Measurements from ENCODE around the gene DEAF1.

Gene DEAF1

DNA sequence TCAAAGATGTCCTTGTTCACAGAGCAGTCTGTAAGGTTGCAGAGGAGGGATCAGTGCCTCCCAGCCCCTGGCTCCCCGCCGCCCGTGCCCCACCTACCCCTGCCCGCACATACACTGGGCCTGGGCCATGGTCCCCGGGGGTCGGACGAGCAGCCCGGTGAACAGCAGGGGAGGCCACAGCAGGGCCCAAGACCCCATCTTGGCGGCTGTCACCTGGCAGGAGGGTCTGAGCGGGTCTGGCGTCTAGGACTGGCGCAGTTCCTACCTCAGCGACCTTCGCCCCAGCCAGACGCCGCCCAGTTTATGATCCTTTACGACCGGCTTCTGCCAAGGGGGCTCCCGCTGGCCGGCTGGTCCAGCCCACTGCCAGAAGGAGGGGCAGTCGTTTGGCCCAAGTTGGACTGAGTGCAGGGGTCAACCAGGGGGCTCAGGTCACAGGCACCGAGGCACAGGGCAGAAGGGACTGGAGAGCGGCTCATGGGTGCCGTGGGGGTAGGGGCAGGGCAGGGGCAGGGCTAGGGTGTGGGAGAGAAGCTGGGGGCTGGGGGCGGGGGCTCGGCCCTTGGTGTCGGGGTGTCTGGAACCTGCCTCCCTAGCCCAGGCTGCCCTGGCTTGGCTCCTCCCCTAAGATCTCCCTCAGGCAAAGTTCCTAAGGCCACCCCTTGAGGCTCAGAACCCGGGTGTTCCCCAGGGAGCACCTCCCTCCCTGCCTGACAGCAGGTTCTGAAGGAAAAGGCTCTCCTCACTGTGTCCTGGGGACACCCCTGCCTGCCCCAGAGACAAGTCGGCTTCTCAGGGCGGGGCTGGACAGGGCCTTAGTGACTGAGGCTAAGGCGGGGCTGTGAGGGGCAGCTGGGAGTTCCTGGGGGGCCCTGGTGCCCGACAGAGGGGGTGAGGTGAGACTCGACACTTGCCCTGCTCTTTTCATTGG, 70.1 kb downstream of the DEAF1 start, which contains the start of gene CDHR5:
Gene CDHR5, minus strand, starts transcription at position 251 of the 931 bp plus-strand sequence. Its CDS starts 53 bp downstream, at position 198.
- DNase-seq (ENCODE audit: low spot score): no peak

- DNase-seq (ENCODE audit: low spot score): no peak
Observed at GRCh38 chr11:623999-624704, 70.9 kb downstream of the DEAF1 start.

DNA sequence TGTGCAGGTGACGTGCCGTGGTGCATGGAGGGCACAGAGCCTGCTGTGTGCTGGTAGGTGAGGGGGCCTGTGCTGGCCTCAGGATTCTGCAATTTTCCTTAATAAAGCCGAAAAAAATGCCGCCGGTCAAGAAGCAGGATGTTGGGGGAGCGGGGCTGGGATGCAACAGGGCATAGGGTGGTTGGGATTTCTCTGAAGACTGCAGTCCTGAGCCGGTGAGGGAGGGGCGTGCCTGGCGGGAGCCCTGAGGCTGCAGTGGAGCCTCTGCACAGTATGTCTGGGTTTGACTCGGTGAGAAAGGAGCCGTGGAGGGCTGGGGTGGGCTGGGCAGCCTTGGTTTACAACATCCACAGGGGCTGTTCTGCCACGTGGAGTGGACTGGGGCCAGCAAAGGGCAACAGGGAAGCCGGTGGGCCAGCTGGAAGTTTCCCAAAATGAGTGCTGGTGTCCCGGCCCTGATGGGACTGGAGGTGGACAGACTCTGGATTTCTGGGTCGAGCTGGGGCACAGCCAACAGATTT, 71.6 kb downstream of the DEAF1 start:
- no peak for DNase-seq (ENCODE audit: low spot score)

- DNase-seq (ENCODE audit: low spot score): no peak
Observed at GRCh38 chr11:621838-622237, 73.2 kb downstream of the DEAF1 start.

GRCh38 chr11:620935-621814, 73.8 kb downstream of the DEAF1 start:
- DNase-seq (ENCODE audit: low spot score): no peak

DNA sequence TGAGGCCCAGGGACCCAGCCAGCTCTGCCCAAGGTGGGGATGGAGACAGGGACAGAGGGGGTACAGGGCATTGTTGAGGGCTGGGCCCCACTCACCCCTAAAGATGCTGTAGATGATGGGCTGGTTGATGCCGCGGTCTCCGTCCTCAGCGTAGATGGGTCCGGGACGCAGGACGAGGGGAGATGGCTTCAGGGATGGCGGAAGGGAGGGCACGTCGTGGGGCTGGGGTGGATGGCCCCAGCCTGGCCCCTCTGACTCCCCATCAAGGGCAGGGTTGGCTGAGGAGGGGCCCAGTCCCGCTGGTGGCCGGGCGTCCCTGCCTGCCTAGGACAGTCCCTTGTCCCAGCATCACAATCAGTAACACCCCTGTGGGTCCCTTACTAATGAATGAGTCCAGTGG, 74.8 kb downstream of the DEAF1 start:
- no peak for DNase-seq (ENCODE audit: low spot score)

DNA sequence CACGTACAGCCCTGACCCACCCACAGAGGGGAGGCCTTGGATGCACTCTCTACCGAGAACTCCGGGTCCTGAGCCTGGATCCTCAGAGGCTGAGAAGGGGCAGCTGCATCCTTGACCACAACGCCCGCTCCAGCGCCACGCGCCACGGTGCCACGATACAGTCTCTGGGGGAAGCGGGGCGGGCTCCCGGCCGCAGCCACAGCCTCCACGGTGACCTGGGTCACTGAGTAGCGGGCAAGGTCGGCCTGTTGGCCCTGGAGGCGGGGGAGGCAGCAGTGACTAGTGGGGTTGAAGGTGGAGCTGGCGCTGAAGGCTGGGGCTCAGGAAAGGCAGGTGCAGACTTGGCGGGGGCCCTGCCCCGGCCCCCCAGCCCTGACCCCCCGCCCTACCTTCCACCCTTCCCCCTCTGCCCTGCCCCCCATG, 75.4 kb downstream of the DEAF1 start:
- no peak for DNase-seq (ENCODE audit: low spot score)

GRCh38 chr11:618856-619627, 76.0 kb downstream of the DEAF1 start:
- no peak for DNase-seq (ENCODE audit: low spot score)

DNA sequence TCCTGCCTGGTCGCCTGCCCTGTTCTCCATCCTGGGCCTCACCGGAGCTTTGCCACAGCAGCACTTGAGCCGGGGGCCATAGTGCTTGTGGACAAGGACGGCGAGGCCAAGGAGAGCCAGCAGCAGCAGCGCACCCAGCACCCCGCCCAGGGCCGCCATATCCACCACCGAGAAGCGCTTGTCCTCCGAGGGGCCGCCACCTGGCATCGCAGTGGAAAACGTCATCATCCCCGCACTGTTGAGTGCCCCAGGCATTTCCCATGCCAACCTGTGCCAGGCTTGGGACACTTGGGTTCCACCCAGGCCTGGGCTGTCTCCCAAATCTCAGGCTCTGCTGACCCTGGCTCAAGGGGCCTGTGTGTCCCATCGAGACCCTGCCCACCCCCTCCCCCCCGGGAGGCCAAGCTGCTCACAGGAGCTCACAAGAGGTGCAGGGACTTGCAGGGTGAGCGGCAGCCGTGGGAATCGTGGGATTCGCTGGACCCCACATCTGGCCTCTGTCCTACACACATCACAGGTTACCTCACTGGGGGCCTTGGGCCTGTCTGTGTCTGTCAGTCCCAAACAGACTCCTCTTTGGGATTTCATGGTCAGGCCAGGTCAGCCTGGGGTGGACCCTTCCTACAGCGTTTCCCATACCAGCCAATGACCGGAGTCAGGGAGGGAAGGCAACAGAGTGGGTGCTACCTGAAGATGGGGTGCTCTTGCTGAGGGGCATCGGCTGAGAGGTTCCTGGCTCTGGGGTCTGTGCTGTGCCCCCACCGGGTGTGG, 76.9 kb downstream of the DEAF1 start:
- no peak for DNase-seq (ENCODE audit: low spot score)

GRCh38 chr11:617199-617911, 77.7 kb downstream of the DEAF1 start:
- no peak for DNase-seq (ENCODE audit: low spot score)

GRCh38 chr11:616320-617198, 78.5 kb downstream of the DEAF1 start:
- DNase-seq (ENCODE audit: low spot score): no peak

DNA sequence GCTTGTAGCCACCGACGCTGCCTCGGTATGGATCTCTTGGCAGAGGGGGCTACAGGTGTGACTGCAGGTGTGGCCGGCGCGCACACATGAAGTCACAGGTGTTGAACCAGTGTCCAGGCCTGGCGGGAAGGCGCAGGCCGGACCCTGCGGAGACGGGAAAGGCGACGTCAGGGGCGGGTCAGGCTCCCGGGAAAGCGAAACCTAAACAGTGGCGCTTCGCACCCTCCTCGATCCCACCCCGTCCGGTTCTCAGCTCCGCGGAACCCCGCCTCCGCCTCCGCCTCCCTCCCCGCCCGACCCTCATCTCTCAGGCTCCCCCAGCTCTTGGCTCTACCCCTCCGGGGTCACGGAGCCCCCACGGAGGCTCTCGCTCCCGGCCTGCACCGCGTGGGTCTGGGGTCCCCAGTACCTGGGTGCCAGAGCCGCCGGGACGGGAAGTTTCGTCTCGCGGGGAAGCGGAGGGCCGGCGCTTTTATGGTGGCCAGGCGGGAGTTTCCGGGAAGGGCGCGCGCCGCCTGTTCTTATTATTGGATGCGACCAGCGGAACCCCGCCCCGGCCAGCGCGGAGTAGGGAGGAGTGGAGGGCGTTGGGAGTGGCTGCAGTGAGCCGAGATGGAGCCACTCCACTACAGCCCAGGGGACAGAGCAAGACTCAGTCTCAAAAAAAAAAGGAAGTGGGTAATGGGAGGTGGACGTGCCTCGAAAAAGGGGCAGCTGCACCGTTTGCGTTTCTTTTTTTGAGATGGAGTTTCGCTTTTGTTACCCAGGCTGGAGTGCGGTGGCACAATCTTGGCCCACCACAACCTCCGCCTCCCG, 79.3 kb downstream of the DEAF1 start, which contains the start of gene IRF7:
Gene IRF7, minus strand, starts transcription at position 447 of the 816 bp plus-strand sequence. CDS start 586 bp downstream, outside the sequence.
- DNase-seq (ENCODE audit: low spot score): peak; percentile 88

- no peak for DNase-seq (ENCODE audit: low spot score)
Observed at GRCh38 chr11:614623-615503, 80.2 kb downstream of the DEAF1 start.

DNA sequence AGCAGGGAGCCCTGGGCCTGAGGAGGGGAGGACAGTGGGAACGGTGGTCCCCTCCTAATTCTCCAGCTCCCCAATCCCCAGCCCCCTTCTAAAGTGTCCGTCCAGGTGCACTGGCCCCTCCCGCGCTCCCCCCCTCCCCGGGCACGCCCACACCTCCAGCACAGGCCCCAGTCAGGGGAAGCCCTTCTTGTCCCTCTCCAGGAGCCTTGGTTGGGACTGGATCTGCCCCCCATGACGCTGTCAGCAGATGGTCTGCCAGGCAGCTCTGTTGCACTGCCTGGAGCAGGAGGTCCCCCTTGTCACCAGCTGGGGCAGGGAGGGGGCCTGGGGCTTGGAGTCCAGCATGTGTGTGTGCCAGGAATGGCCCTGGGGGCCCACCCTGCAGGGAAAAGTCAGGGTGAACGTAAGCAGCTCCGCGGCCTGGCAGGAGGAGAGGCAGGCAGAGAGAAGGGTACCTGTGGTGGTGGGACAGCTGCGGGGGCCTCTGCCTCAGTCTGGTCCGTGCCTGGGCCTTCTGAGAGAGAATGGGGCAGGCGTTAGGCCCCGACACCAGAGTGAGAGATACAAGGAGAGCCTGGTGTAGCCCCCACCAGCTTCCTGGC, 80.9 kb downstream of the DEAF1 start:
- no peak for DNase-seq (ENCODE audit: low spot score)

- DNase-seq (ENCODE audit: low spot score): peak; percentile 86
Observed at GRCh38 chr11:613369-613968, 81.6 kb downstream of the DEAF1 start.

- DNase-seq (ENCODE audit: low spot score): no peak
Observed at GRCh38 chr11:612961-613300, 82.1 kb downstream of the DEAF1 start.

Measured in germinal center (tissue), 1 donor.